ENCODE data around the gene MAN2B2.
"Not testable (repeated sequence)": the region's sequence is repeated elsewhere in the genome, so short reads cannot be mapped to it uniquely, and the experiment has no call there.

The MAN2B2 gene

DNA sequence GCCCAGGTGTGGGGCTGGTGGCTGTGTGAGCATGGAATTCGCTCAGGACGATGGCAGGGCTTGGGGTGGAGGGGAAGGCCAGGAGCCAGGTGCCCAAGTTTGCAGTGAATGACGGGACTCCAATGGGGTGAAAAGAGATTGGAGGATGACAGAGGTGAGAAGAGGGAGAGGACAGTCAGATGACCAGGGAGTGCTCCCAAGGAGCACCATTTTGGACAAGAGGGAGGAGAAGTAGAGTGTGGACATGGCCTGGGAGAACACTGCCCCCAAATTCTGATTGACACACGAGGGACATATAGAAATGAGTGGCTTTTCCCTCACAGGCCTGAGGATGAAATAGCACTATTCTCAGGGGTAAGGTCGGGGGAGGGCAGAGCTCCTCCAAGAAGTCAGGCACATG is 72.2 kb downstream of the MAN2B2 start:
- DNase-seq = no peak

DNA sequence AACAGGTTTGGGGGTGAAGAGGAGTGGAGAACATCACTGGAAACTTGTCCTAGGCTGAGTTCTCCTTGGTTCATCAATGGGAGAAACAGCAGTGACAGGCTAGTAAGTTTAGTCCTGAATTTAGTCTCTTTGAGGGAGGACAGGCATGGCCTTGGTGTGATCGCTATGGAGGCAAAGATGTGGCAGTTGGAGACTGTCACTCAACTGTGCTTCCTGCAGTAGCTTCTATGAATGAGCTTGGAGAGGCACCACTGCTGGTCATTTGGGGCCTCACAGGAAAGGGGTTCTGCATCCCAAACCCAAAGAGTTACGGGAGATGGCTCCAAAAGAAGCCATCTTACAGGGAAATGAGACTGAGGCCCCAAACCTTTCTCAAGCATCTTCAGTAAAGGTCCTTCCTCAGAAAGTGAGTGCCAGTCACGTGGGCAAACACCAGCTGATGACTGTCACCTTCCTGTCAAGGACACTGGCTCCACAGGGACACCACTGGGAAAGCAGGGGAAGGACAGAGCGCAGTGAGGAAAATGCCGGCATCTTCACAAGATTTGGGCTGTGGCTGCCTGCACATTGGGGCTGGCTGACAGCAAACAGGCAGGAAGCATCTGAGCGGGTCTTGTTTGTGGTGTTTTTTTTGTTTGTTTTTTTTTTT is 72.7 kb downstream of the MAN2B2 start:
- no peak for DNase-seq

- DNase-seq = no peak
These were observed 74.2 kb downstream of the MAN2B2 start for GRCh38 chr4:6649216-6649615.

DNA sequence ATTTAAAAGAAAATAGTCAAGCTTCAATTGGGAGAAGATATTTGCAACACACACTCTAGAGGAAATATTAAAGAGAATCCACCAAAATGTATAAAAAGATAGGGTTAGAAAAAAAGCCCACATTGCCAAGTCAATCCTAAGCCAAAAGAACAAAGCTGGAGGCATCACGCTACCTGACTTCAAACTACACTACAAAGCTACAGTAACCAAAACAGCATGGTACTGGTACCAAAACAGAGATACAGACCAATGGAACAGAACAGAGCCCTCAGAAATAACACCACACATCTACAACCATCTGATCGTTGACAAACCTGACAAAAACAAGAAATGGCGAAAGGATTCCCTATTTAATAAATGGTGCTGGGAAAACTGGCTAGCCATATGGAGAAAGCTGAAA is 79.2 kb downstream of the MAN2B2 start:
- not testable (repeated sequence) for DNase-seq

GRCh38 chr4:6655291-6655690 is 80.3 kb downstream of the MAN2B2 start:
- DNase-seq = not testable (repeated sequence)

- no peak for DNase-seq
These were observed 80.9 kb downstream of the MAN2B2 start for GRCh38 chr4:6655924-6656323.

GRCh38 chr4:6657242-6658208 is 82.5 kb downstream of the MAN2B2 start:
- no peak for DNase-seq

- no peak for DNase-seq
These were observed 83.2 kb downstream of the MAN2B2 start for GRCh38 chr4:6658209-6658595.

- DNase-seq = peak; percentile 44
These were observed 83.6 kb downstream of the MAN2B2 start for GRCh38 chr4:6658597-6659075.

- no peak for DNase-seq
These were observed 84.9 kb downstream of the MAN2B2 start for GRCh38 chr4:6659897-6660296.

DNA sequence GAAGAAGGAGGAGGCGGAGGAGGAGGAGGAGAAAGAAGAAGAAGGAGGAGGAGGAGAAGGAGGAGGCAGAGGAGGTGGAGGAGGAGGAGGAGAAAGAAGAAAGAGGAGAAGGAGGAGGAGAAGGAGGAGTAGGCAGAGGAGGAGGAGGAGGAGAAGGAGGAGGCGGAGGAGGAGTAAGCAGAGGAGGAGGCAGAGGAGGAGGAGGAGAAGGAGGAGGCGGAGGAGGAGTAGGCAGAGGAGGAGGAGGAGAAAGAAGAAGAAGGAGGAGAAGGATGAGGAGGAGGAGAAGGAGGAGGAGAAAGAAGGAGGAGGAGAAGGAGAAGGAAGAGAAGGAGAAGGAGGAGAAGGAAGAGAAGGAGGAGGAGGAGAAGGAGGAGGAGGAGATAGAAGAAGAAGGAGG is 85.4 kb downstream of the MAN2B2 start:
- no peak for DNase-seq

DNA sequence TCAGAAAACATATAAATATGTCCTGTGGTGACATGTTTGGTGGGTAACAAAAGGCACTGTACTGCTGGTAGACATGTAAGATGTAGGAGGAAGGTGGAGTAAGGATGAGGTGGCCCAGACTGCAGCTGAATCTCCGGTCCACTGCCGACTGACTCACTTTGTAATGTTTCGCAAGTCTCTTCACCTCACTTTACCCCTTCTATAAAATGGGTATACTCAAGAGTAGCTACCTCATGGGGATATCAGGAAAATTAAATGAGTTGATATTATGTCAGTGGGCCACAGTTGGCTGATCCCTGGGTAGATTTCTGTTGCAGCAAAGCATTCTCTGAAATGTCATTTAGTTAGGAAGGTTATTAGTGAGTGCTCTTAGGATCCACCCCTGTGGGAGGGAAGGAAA is 87.6 kb downstream of the MAN2B2 start:
- DNase-seq = no peak

DNA sequence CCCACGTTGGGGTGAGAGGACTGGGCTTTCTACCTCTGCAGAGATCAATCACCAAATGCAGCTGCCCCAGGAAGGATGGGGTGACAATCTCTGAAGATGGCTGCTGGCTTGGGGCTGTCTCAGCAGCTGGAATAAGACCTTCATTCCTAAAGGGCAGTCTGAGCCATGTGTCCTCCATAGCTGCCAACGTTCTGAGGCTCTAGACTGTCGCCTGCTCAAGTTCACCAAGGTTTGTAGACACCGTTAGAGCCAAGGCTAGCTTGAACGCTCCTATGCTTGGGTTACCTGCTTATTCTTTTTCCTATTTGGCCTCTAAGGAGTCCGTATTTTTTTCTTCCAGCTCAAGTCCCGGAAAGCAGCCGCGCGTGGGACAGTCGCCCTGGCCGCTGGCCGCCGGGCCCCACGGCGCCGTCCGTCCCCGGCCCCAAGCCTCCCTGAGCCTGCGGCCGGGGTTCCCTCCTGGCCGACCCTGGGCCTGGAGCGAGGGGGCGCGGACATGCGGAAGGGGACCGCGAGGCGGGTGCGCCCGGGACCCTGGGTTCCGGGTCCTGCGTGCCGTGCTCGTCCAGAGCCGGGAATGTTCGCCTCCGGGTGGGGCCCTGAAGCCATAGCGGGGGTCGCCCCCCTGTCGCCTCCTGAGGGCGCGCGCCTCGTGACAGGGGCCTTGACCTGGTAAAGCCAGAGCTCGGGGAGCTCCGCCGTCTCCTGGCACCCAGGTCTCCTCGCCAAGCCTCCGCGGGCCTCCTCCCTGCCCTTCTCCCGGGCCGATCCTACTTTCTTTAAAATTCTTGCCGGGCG is 88.8 kb downstream of the MAN2B2 start:
- no peak for DNase-seq

DNA sequence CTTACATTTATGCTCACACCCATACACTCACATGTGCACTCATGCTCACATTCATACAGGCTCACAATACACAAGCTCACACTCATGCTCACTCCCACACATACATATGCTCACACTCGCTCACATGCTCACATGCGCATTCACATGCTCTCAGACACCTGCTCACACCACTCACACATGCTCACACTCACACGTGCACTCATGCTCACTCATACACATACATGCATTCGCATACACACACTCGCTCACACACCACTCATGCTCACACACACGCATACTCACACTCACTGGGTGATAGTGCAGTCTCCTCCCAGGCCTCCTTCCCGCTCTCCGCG is 90.3 kb downstream of the MAN2B2 start:
- DNase-seq = no peak

- no peak for DNase-seq
These were observed 93.4 kb downstream of the MAN2B2 start for GRCh38 chr4:6668391-6668790.

- no peak for DNase-seq
These were observed 96.7 kb downstream of the MAN2B2 start for GRCh38 chr4:6671648-6672047.

- DNase-seq = no peak
These were observed 97.1 kb downstream of the MAN2B2 start for GRCh38 chr4:6672131-6672530.

GRCh38 chr4:6672541-6673190 is 97.7 kb downstream of the MAN2B2 start:
- DNase-seq = not testable (repeated sequence)
